A549 treated with Mapracorat at 1 μM for 4 hours (cell line): ENCODE data around the gene SLC12A6. TPM values are rescaled to one million over a fixed set of nuclear protein-coding genes. Genes with fewer than 3 reads are reported as not detected.

Experiments used
- total RNA-seq: library from RNA; stranded (reverse); fragments of 200-300 nt; extraction: Qiagen RNA extraction; gene quantifications from 5 replicates; pipeline ENCODE4 v1.2.3, GENCODE V29; 2022

Gene SLC12A6
- 4.3 to 6.5 TPM (median 6.3 TPM) in 5 replicates for total RNA-seq

GRCh38 chr15:34337557-34338306 lies at the start of gene SLC12A6:
TSS of gene SLC12A6 (minus strand) at chr15:34337781. CDS start at chr15:34336680, 1,101 bp downstream.

DNA sequence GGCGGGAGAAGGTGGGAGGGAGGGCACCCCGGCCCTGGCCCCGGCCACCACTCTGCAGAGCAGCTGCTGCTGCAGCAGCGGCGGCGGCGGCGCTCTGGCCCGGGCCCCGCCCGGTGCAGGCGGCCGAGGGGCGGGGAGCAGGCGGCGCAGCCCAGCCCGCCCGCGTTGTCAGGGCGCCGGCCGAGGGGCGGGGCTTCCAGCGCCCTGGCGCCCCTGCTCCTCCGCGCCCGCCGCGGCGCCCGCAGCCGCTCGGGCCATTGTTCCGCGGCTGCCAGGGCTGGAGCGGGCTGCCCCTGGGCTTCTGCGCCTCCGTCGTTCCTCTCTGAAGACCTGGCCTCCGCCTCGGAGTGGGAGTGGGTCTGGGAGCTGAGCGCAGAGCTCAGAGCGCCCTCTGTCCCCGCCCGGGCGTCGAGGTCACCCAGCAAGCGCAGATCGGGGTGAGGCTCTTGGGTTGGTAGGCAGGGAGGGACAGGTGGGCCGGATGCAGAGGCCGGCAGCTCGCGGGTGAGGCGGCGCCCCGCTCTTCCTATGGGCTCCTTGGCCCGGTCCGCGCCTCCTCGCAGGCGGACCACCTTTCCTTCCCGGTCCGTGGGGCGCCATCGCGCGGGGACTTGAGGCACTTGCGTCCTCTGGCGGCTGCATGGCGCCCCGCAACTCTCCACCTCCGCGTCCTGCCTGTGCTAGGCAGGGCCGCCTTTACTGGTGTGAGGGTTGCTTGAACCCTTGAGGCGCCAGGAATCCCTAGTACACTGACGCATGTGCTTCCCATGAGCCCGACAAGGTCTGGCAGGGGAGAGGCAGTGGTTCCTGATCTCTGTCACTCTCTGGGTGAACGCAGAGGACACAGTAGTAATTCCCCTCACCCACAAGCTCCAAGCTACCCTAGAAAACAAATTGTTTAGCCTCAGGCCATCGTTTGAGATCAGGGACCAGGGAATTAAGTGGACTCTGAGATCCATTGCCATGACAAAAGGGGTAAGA lies 29.8 kb upstream of the SLC12A6 start, which contains the start of gene LPCAT4:
TSS of gene LPCAT4 (minus strand) at position 96 of the 981 bp plus-strand sequence. CDS start 96 bp downstream, outside the sequence.

GRCh38 chr15:34342737-34343575 lies 5.4 kb upstream of the SLC12A6 start, which contains the start of the genes NOP10 and NUTM1:
TSS of gene NOP10 (minus strand) at chr15:34343136. CDS start at chr15:34343073, 63 bp downstream.
TSS of gene NUTM1 (plus strand) at chr15:34343315. CDS start at chr15:34343697, 382 bp downstream.

GRCh38 chr15:34209421-34210282 lies 127.9 kb downstream of the SLC12A6 start, which contains the start of gene KATNBL1:
TSS of gene KATNBL1 (minus strand) at chr15:34210096. CDS start at chr15:34163676, 46,420 bp downstream.

Other genes starting within 250 kb of the SLC12A6 start
- 136 to 143 TPM (median 139 TPM) in 5 replicates for gene EMC7, start 235.9 kb downstream of the SLC12A6 start, total RNA-seq
- 1.2 to 1.9 TPM (median 1.6 TPM) in 5 replicates for gene PGBD4, start 235.7 kb downstream of the SLC12A6 start, total RNA-seq
- gene KATNBL1, start 127.7 kb downstream of the SLC12A6 start, total RNA-seq, result 24.0 to 33.2 TPM (median 31.4 TPM) in 5 replicates
- 192 to 195 TPM (median 193 TPM) in 5 replicates for gene EMC4, start 112.8 kb downstream of the SLC12A6 start, total RNA-seq
- gene NOP10, start 5.4 kb upstream of the SLC12A6 start, total RNA-seq, result 524 to 603 TPM (median 535 TPM) in 5 replicates
- gene NUTM1, start 5.5 kb upstream of the SLC12A6 start, total RNA-seq, result not detected in 5 replicates
- gene LPCAT4, start 29.4 kb upstream of the SLC12A6 start, total RNA-seq, result 45.7 to 64.3 TPM (median 61.5 TPM) in 5 replicates
- 4.2 to 11.6 TPM (median 8.9 TPM) in 5 replicates for gene GOLGA8A, start 100.0 kb upstream of the SLC12A6 start, total RNA-seq
- gene GOLGA8B, start 245.9 kb upstream of the SLC12A6 start, total RNA-seq, result 14.3 to 23.6 TPM (median 17.6 TPM) in 5 replicates